Measurements from ENCODE around the gene PMPCB. TPM values are rescaled to one million over a fixed set of nuclear protein-coding genes. Genes with fewer than 3 reads are reported as not detected.

PMPCB gene
- polyA plus RNA-seq, 1 donor from 2014 or later = 130 TPM

- Histone ChIP-seq H3K36me3 (ENCODE audit: insufficient read depth, low read length) (no peaks in the 10 kb centered on the region), H3K4me2 (ENCODE audit: low read length) (no peak overlapping the region), H3K9me3 (ENCODE audit: low read length) (no peaks in the 10 kb centered on the region), H2AFZ (ENCODE audit: low read depth, low read length) (no peak overlapping the region), H3K79me2 (replicated peaks; ENCODE audit: insufficient read depth, low read length) (peaks cover 21% of the 10 kb centered on the region), H3F3A (ENCODE audit: insufficient read depth, low read length, poor library complexity, severe bottlenecking) (no peaks in the 10 kb centered on the region), H3K27me3 (ENCODE audit: insufficient read depth, low read depth, low read length) (no peaks in the 10 kb centered on the region), H3K27ac (ENCODE audit: low read length) (no peak overlapping the region), H3K4me3 (ENCODE audit: low read length) (no peak overlapping the region), H3K9ac (ENCODE audit: low read length) (no peak overlapping the region), H3K9me2 (ENCODE audit: insufficient read depth, low read length) (no peaks in the 10 kb centered on the region), H4K20me1 (ENCODE audit: insufficient read depth) (no peaks in the 10 kb centered on the region)
- TF ChIP-seq SMC3 (conservative IDR thresholded peaks at IDR 0.05; ENCODE audit: poor library complexity) (no peak), EP300 (conservative IDR thresholded peaks at IDR 0.05; ENCODE audit: poor library complexity, severe bottlenecking) (no peak), RAD21 (conservative IDR thresholded peaks at IDR 0.05) (no peak)
These were observed 2.4 kb downstream of the PMPCB start for GRCh38 chr7:103299660-103300059.

GRCh38 chr7:103301441-103301840, 4.2 kb downstream of the PMPCB start:
- Histone ChIP-seq H4K20me1 (ENCODE audit: insufficient read depth) (no peaks in the 10 kb centered on the region), H2AFZ (ENCODE audit: low read depth, low read length) (no peak overlapping the region), H3F3A (ENCODE audit: insufficient read depth, low read length, poor library complexity, severe bottlenecking) (no peaks in the 10 kb centered on the region), H3K4me3 (ENCODE audit: low read length) (no peak overlapping the region), H3K9me2 (ENCODE audit: insufficient read depth, low read length) (no peaks in the 10 kb centered on the region), H3K9ac (ENCODE audit: low read length) (no peak overlapping the region), H3K79me2 (replicated peaks; ENCODE audit: insufficient read depth, low read length) (peaks cover 21% of the 10 kb centered on the region), H3K27ac (ENCODE audit: low read length) (no peak overlapping the region), H3K36me3 (ENCODE audit: insufficient read depth, low read length) (peaks cover 5% of the 10 kb centered on the region), H3K4me2 (ENCODE audit: low read length) (no peak overlapping the region), H3K27me3 (ENCODE audit: insufficient read depth, low read depth, low read length) (no peaks in the 10 kb centered on the region), H3K9me3 (ENCODE audit: low read length) (no peaks in the 10 kb centered on the region)
- no peak for TF ChIP-seq POLR2AphosphoS5 (IDR thresholded peaks at IDR 0.05)
- TF ChIP-seq EZH2 (IDR thresholded peaks at IDR 0.05; ENCODE audit: borderline replicate concordance, insufficient read depth, low read length, poor library complexity, severe bottlenecking) = no peak
- no peak for TF ChIP-seq SMC3 (conservative IDR thresholded peaks at IDR 0.05; ENCODE audit: poor library complexity)
- TF ChIP-seq EP300 (conservative IDR thresholded peaks at IDR 0.05; ENCODE audit: poor library complexity, severe bottlenecking) = no peak

- no peaks in the 10 kb centered on the region for H3K9me3 ChIP-seq (ENCODE audit: low read length)
- no peak overlapping the region for H3K4me3 ChIP-seq (ENCODE audit: low read length)
- no peaks in the 10 kb centered on the region for H3F3A ChIP-seq (ENCODE audit: insufficient read depth, low read length, poor library complexity, severe bottlenecking)
- no peak overlapping the region for H2AFZ ChIP-seq (ENCODE audit: low read depth, low read length)
- H3K79me2 ChIP-seq (replicated peaks; ENCODE audit: insufficient read depth, low read length) = no peaks in the 10 kb centered on the region
- H3K4me2 ChIP-seq (ENCODE audit: low read length) = no peak overlapping the region
- no peaks in the 10 kb centered on the region for H3K9me2 ChIP-seq (ENCODE audit: insufficient read depth, low read length)
- no peak overlapping the region for H3K9ac ChIP-seq (ENCODE audit: low read length)
- no peak overlapping the region for H3K27ac ChIP-seq (ENCODE audit: low read length)
- H3K27me3 ChIP-seq (ENCODE audit: insufficient read depth, low read depth, low read length) = no peaks in the 10 kb centered on the region
- H4K20me1 ChIP-seq (ENCODE audit: insufficient read depth) = no peaks in the 10 kb centered on the region
- H3K36me3 ChIP-seq (ENCODE audit: insufficient read depth, low read length) = peaks cover 33% of the 10 kb centered on the region
- TF ChIP-seq RAD21 (conservative IDR thresholded peaks at IDR 0.05) (no peak), SMC3 (conservative IDR thresholded peaks at IDR 0.05; ENCODE audit: poor library complexity) (no peak), EP300 (conservative IDR thresholded peaks at IDR 0.05; ENCODE audit: poor library complexity, severe bottlenecking) (no peak), REST (IDR thresholded peaks at IDR 0.05; ENCODE audit: borderline replicate concordance) (no peak), MXI1 (conservative IDR thresholded peaks at IDR 0.05; ENCODE audit: poor library complexity, severe bottlenecking) (no peak), TAF1 (IDR thresholded peaks at IDR 0.05; ENCODE audit: low read depth) (no peak), POLR2AphosphoS5 (IDR thresholded peaks at IDR 0.05) (no peak), EZH2 (IDR thresholded peaks at IDR 0.05; ENCODE audit: borderline replicate concordance, insufficient read depth, low read length, poor library complexity, severe bottlenecking) (no peak)
- TF ChIP-seq, protein P1, sequence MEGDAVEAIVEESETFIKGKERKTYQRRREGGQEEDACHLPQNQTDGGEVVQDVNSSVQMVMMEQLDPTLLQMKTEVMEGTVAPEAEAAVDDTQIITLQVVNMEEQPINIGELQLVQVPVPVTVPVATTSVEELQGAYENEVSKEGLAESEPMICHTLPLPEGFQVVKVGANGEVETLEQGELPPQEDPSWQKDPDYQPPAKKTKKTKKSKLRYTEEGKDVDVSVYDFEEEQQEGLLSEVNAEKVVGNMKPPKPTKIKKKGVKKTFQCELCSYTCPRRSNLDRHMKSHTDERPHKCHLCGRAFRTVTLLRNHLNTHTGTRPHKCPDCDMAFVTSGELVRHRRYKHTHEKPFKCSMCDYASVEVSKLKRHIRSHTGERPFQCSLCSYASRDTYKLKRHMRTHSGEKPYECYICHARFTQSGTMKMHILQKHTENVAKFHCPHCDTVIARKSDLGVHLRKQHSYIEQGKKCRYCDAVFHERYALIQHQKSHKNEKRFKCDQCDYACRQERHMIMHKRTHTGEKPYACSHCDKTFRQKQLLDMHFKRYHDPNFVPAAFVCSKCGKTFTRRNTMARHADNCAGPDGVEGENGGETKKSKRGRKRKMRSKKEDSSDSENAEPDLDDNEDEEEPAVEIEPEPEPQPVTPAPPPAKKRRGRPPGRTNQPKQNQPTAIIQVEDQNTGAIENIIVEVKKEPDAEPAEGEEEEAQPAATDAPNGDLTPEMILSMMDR (IDR thresholded peaks at IDR 0.05; ENCODE audit: poor library complexity, severe bottlenecking) = no peak
These were observed 10.4 kb downstream of the PMPCB start for GRCh38 chr7:103307503-103308231.
